NCI-H748 (cell line): ENCODE results near the gene ANXA1.

ENCODE experiments used
- DNase-seq: peaks from one replicate; lab custom pipeline; 2025; ENCODE audit not compliant: unreplicated experiment; lab: John Stamatoyannopoulos, UW

ANXA1 gene, protein sequence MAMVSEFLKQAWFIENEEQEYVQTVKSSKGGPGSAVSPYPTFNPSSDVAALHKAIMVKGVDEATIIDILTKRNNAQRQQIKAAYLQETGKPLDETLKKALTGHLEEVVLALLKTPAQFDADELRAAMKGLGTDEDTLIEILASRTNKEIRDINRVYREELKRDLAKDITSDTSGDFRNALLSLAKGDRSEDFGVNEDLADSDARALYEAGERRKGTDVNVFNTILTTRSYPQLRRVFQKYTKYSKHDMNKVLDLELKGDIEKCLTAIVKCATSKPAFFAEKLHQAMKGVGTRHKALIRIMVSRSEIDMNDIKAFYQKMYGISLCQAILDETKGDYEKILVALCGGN

GRCh38 chr9:73151653-73152542 lies at the start of gene ANXA1:
Gene ANXA1, plus strand, starts transcription at chr9:73151865. Its CDS starts 6,671 bp downstream, at chr9:73158536.
- DNase-seq = no peak

GRCh38 chr9:73104342-73104741 lies 47.3 kb upstream of the ANXA1 start:
- DNase-seq = no peak

- no peak for DNase-seq
Observed at GRCh38 chr9:73104921-73105320, 46.7 kb upstream of the ANXA1 start.

GRCh38 chr9:73107489-73108069 lies 44.1 kb upstream of the ANXA1 start:
- peak; percentile 47 for DNase-seq

DNA sequence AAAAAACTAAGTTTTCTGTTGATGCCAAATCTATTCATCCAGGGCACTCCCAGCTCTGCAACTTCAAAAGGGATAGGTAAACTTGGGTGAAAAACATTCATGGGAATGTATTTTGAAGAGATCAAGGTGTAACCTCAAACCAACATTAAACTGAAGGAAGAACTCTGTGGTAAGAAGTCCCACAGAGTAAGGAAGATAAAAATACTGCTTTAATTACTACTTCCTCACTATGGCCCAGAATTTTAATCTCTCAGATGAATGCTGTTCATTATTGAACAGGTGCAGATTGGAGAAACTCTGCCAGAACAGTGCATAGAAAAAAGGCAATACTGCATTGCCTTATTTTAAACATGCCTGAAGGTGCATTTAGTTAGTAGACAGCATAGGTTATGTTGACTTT lies 37.6 kb upstream of the ANXA1 start:
- no peak for DNase-seq

- no peak for DNase-seq
Observed at GRCh38 chr9:73114958-73115357, 36.7 kb upstream of the ANXA1 start.

- no peak for DNase-seq
Observed at GRCh38 chr9:73116031-73116430, 35.6 kb upstream of the ANXA1 start.

DNA sequence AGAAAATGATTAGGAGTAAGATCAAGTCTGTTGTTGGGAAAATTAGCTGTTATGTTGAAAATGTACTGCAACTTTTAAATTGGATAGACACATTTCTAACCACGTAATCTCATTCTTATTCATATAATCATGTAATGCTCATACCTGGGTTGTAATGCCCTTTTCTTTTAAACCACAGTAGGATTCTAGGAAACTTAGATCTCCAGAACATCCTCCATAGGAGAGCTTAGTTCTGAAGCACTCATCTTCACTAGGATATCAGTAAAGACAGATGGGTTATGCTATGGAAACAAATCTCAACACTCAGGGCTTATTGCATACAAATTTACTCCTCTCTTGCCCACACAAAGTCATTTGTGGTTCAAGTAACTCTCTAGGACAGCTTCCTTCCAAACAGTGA lies 34.8 kb upstream of the ANXA1 start:
- no peak for DNase-seq

GRCh38 chr9:73118286-73118685 lies 33.4 kb upstream of the ANXA1 start:
- no peak for DNase-seq

DNA sequence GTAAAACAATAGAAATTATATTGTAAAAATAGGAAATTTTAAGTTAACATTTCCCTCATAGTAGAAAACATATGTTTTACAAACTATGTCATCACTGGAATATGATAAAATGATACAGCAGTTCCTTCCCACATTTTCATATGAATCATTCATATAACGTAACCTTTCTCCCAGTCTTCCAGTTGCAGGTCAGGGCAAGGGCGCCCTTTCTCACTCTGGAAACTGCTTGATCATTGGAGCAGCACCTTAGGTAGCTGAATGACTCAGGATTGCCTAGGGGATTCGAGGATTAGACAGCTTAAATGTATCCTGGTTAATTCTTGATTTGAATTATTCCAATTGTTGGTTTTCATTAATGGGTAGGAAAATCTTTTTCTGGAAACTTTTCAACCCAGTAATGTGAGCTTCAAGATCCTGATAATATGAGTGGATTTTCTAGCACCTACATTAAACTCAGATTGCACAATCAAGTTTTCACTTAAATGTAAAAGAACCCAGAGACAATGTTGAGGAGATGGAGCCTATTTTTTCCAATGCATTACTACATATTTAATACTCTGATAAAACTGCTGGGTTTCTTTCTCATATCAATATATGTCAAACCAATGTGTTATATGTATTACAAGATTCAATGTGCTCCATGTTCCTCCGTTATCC lies 32.6 kb upstream of the ANXA1 start:
- DNase-seq = no peak

GRCh38 chr9:73121375-73121935 lies 30.2 kb upstream of the ANXA1 start:
- DNase-seq = no peak

DNA sequence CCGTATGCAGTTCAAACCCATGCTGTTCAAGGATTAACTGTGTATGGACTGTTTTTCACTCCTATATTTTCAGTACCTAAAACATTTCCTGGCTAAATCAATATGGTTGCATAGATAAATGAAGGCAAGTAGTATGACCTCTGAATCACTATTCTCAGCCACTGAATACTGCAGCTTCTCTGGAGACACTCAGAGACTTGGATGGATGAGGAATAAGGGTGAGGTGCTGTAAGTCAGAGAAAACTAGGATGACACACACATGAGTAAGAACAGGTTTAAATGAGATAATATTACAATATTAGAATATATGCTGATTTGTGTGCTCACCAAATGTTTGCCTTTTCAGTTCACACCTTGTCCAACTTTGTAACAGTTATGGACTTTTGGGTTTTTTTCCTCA lies 26.0 kb upstream of the ANXA1 start:
- DNase-seq = no peak

GRCh38 chr9:73129941-73130685 lies 21.6 kb upstream of the ANXA1 start:
- DNase-seq = no peak

- no peak for DNase-seq
Observed at GRCh38 chr9:73131461-73131860, 20.2 kb upstream of the ANXA1 start.

- peak; percentile 88 for DNase-seq
Observed at GRCh38 chr9:73132034-73132776, 19.5 kb upstream of the ANXA1 start.

DNA sequence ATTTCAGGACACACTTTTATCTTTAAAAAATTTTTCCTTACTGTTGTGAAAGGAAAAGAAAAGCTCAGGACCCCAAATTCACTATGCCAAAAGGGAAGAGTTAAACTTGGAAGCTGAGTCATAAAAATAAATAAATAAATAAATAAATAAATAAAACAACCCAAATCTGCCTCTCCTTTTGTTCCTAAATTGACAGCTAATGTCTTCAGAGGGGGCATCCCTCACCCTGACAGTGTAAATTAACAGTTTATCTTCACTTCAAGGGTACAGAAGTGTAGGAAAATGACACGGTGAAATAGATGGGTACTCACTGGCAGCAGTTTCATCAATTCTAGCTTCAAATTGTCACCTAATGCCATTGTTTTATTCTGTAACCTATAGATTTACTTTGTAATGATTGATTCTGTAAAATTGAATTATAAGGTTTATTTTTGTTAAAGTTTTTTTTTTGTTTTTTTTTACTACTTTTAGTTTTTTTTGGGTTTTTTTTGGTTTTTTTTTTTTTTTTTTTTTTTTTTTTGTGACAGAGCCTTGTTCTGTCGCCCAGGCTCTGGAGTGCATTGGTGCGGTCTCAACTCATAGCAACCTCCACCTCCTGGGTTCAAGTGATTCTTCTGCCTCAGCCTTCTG lies 18.5 kb upstream of the ANXA1 start:
- peak; percentile 20 for DNase-seq

GRCh38 chr9:73133921-73134407 lies 17.7 kb upstream of the ANXA1 start:
- DNase-seq = peak; percentile 45

DNA sequence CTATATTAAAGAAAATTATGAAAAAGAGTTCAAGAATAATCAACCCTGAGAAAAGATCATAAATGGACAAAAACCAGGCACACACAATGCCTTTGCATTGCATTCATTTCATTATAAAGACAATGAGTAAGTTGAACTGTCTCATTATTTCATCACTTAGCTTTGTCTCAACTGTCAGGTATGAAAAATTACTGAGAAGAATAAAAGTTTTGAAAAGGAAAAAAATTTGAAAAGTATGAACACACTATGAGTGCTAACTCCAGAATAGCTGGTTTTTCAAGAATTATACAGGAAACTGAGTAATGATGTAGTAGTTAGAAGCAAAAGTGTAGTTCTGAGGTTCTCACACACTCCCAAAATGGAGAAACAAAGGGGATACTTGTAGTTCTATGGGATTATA lies 16.3 kb upstream of the ANXA1 start:
- DNase-seq = no peak
